ENCODE data around the gene RDH13. TPM values are rescaled to one million over a fixed set of nuclear protein-coding genes. Genes with fewer than 3 reads are reported as not detected.

The RDH13 gene
- total RNA-seq, 4 donors from 2014 or later = 6.3 to 25.7 (median 12.7) TPM

DNA sequence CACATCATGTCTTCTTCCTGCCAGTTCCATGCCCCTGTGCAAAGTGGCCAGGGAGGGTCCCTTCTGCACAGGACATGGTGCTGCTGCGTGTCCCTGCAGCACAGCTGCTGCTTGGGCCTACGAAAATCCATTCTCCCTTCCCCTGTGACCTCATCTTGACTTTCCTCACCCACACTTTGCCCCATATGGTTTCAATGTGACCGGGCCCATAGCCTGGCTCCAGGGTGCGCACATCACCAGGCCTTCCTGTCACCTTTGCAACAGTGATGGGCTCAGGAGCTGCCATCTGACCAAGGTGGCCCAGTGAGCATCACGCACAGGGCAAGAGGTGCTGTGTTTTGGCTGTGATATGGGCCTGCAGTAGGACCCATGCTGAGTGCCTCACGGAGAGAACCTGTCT is 43.6 kb upstream of the RDH13 start:
- H3K4me3 ChIP-seq = no peak overlapping the region
- H3K9me3 ChIP-seq = peaks cover 0 to 9% (median 0%) of the 10 kb centered on the region in 4 donors
- no peak for TF ChIP-seq EP300 (IDR thresholded peaks at IDR 0.05)
- no peak for TF ChIP-seq POLR2A (IDR thresholded peaks at IDR 0.05)
- TF ChIP-seq CTCF (IDR thresholded peaks at IDR 0.05) = no peak
- H3K4me1 ChIP-seq = no peaks in the 10 kb centered on the region
- WGBS, 2 donors = 86 to 96% methylated on average over 6 of the region's 6 CpGs
- no peak for DNase-seq (ENCODE audit: low spot score in 2 of 2)
- no peak overlapping the region for H3K27ac ChIP-seq
- no peaks in the 10 kb centered on the region for H3K27me3 ChIP-seq
- peaks cover 0 to 61% (median 11%) of the 10 kb centered on the region in 3 donors for H3K36me3 ChIP-seq

- Histone ChIP-seq H3K9me3 (peaks cover 0 to 9% (median 0%) of the 10 kb centered on the region in 4 donors), H3K4me1 (peaks cover 0 to 7% (median 0%) of the 10 kb centered on the region in 4 donors), H3K4me3 (no peak overlapping the region), H3K27ac (no peak overlapping the region), H3K27me3 (no peaks in the 10 kb centered on the region), H3K36me3 (peaks cover 0 to 69% (median 11%) of the 10 kb centered on the region in 3 donors)
- no peak for DNase-seq (ENCODE audit: low spot score in 2 of 2)
- no peak for TF ChIP-seq POLR2A (IDR thresholded peaks at IDR 0.05)
- WGBS, 2 donors = 77 to 91% methylated on average over 2 of the region's 2 CpGs
Observed at GRCh38 chr19:55105237-55105636, 42.3 kb upstream of the RDH13 start.

DNA sequence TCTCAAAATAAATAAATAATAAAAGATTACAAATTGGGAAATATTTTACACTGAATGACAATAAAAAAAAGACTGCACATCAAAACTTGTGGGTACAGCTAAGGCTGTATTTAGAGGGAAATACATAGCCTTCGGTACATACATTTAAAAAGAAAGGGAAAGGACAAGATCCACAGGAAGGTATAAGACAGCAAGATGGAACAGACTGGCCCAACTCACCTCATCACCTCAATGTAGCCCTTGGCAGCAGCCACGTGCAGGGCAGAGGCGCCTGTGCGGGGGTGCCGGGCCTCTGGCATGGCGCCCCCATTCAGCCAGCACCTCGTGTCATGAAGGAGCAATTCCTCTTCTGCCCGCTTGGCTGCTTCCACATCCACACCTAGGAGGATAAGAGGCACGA is 40.2 kb upstream of the RDH13 start:
- 95 to 98% methylated on average over 9 of the region's 9 CpGs for WGBS, 2 donors
- no peak for DNase-seq (ENCODE audit: low spot score in 2 of 2)
- Histone ChIP-seq H3K4me3 (no peak overlapping the region), H3K9me3 (peaks cover 0 to 9% (median 0%) of the 10 kb centered on the region in 4 donors), H3K36me3 (peaks cover 0 to 72% (median 11%) of the 10 kb centered on the region in 3 donors), H3K4me1 (peaks cover 0 to 23% (median 6%) of the 10 kb centered on the region in 4 donors), H3K27me3 (no peaks in the 10 kb centered on the region), H3K27ac (no peak overlapping the region)
- no peak for TF ChIP-seq POLR2A (IDR thresholded peaks at IDR 0.05)
- TF ChIP-seq CTCF (IDR thresholded peaks at IDR 0.05) = no peak
- no peak for TF ChIP-seq EP300 (IDR thresholded peaks at IDR 0.05)

DNA sequence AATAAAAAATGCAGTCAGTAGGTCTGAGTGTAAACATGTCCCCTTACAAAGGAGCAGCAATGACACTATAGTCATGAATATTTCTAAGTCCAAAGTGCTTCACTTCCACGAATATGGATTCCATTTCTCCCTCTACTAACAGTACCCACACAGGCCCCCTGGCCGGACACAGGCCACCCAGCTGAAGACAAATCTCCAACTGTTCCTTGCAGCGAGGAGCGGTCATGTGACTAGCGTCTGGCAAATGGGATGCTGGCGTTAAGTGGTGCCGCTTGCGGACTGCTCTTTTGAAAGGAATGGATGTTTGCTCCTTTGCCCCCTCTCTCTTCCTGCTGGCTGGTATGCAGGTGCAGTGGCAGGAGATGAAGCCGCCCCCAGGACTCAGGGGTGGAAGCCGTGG is 38.3 kb upstream of the RDH13 start:
- Histone ChIP-seq H3K4me3 (no peak overlapping the region), H3K36me3 (peaks cover 0 to 69% (median 11%) of the 10 kb centered on the region in 3 donors), H3K27ac (no peak overlapping the region), H3K4me1 (peaks cover 0 to 23% (median 6%) of the 10 kb centered on the region in 4 donors), H3K27me3 (no peaks in the 10 kb centered on the region), H3K9me3 (peaks cover 0 to 9% (median 0%) of the 10 kb centered on the region in 4 donors)
- DNase-seq (ENCODE audit: low spot score in 2 of 2) = no peak
- WGBS, 2 donors = 70 to 81% methylated on average over 10 of the region's 10 CpGs
- TF ChIP-seq CTCF (IDR thresholded peaks at IDR 0.05) = no peak
- no peak for TF ChIP-seq EP300 (IDR thresholded peaks at IDR 0.05)
- TF ChIP-seq POLR2A (IDR thresholded peaks at IDR 0.05) = no peak

DNA sequence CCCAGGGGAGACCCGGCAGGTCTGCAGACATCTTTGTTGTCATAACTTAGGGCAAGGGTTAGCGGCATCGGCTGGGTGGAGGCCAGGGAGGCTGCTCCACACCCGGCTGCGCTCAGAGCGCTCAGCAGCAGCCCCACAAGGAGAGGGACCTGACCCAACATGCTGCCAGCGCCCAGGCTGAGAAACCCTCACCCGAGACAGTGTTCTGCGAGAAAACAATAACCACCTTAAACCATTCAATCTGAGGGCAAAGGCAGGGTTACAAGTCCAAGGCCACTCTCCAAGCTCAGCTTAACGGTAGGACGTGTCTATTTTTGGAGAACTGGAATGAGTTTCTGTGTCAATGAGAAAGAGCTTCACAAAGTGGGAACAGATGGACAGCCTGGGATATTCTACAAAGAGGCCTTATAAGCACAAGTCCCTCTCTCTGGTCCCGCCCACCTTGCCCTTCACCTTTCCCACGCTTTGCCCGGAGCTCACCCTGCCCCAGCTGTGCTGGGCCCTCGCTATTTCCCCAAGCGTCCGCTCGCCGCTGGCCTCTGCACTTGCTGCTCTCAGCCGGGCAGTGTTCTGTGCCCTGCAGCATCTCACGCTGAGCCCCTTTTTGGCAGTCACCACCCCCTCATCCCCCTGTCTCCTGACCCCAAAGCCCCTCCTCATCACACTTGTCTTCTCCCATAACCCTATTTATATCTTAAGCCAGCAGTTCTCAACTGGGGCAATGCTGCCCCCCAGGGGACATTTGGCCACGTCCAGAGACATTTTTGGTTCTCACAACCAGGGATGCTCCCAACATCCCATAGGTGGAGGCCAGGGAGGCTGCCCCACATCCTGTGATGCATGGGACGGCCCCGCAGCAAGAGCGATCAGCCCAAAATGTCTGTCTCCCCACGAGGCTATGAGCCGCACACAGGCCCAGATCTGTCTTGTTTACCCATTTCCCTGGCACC is 36.9 kb upstream of the RDH13 start:
- H3K9me3 ChIP-seq = peaks cover 0 to 9% (median 0%) of the 10 kb centered on the region in 4 donors
- no peaks in the 10 kb centered on the region for H3K27me3 ChIP-seq
- DNase-seq (ENCODE audit: low spot score in 2 of 2) = no peak
- H3K27ac ChIP-seq = peak overlapping the region in 1 of 4 donors; percentile 38
- 48 to 49% methylated on average over 26 to 27 of the region's 27 CpGs for WGBS, 2 donors
- H3K4me1 ChIP-seq = peaks cover 0 to 23% (median 6%) of the 10 kb centered on the region in 4 donors
- H3K36me3 ChIP-seq = peaks cover 3 to 77% (median 16%) of the 10 kb centered on the region in 3 donors
- no peak for TF ChIP-seq EP300 (IDR thresholded peaks at IDR 0.05)
- no peak for TF ChIP-seq POLR2A (IDR thresholded peaks at IDR 0.05)
- no peak for TF ChIP-seq CTCF (IDR thresholded peaks at IDR 0.05)
- no peak overlapping the region for H3K4me3 ChIP-seq
